ENCODE results near the gene POU3F1.

DNA sequence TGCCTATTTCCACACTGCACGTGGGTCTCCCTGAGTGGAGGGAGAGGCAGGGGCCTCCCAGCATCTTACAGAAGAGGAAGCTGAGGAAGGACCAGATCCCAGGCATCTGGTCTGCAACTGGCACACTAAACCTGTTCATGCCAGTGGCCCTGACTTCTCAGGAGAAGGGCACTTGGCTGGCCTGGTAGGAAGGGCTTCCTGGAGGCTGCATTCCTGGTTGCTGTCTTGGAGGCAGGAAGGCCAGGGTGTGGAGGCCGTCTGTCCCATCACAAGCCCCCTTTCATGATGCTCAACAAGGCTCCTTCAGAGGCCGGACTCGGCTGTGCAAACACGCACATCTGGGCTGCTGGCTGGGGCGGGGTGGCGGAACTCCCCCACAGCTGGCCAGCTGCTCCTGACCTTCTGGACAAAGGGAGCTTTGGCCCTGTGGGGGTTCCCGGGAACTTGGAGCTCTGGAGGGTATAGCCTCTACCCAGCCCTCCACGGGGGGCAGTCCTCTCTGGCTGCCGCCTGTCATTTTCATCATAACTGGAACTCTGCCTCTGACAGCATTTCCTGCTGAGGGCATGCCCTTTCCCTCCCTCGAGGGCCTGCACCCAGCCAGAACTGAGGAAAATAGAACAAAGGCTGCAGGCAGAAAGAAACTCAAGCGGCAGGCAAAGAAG lies 39.2 kb upstream of the POU3F1 start:
- TF ChIP-seq, protein P1, sequence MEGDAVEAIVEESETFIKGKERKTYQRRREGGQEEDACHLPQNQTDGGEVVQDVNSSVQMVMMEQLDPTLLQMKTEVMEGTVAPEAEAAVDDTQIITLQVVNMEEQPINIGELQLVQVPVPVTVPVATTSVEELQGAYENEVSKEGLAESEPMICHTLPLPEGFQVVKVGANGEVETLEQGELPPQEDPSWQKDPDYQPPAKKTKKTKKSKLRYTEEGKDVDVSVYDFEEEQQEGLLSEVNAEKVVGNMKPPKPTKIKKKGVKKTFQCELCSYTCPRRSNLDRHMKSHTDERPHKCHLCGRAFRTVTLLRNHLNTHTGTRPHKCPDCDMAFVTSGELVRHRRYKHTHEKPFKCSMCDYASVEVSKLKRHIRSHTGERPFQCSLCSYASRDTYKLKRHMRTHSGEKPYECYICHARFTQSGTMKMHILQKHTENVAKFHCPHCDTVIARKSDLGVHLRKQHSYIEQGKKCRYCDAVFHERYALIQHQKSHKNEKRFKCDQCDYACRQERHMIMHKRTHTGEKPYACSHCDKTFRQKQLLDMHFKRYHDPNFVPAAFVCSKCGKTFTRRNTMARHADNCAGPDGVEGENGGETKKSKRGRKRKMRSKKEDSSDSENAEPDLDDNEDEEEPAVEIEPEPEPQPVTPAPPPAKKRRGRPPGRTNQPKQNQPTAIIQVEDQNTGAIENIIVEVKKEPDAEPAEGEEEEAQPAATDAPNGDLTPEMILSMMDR (IDR thresholded peaks at IDR 0.05): no peak
- no peak for TF ChIP-seq POLR2A (IDR thresholded peaks at IDR 0.05)

Data from Peyer's patch (tissue), 4 donors.